Erythroblast (primary cell): ENCODE data around the gene CFAP52.
"Not testable (repeated sequence)": the region's sequence is repeated elsewhere in the genome, so short reads cannot be mapped to it uniquely, and the experiment has no call there.

Experiments used
- DNase-seq, 2 experiments: peaks; one replicate each; lab custom pipeline; 2025; lab: John Stamatoyannopoulos, UW
- GATA1 ChIP-seq: IDR thresholded peaks from 2 replicates; pipeline ENCODE4 v1.6.1; 2011; ENCODE audit warnings: low read depth, mild to moderate bottlenecking, control low read depth, low read length, moderate library complexity
- POLR2A ChIP-seq: IDR thresholded peaks from 2 replicates; pipeline ENCODE4 v1.6.1; 2011; ENCODE audit warnings: mild to moderate bottlenecking, low read length

Gene CFAP52

DNA sequence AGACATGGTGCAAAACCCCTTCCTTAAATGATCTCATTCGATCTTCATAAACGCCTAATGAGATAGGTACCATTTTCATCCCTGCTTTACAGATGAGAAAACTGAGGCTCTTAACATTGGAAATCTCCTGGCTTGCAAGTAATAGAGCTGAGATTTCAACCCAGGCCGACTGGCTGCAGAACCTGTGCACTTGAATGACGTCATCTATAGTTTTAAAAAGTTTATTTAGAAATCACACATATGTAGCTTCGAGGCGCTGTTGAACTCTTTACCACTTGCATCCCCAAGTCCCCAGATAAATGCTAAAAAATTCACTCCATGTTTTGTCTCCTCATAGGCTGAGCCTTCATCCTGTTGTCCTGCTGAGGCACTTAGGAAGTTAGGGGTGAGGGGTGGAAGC lies 30.0 kb downstream of the CFAP52 start:
- DNase-seq: no peak
- TF ChIP-seq POLR2A (no peak), GATA1 (no peak)

DNA sequence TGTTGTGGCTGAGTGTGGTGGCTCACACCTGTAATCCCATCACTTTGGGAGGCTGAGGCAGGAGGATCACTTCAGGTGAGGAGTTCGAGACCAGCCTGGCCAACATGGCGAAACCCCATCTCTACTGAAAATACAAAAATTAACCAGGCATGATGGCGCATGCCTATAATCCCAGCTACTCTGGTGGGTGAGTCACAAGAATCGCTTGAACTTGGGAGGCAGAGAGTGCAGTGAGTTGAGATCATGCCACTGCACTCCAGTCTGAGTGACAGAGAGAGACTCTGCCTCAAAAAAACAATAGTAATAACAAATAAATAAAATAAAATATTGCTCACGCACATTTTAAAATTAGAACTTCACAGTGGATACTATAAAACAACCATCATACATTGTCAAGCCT lies 30.6 kb downstream of the CFAP52 start:
- not testable (repeated sequence) for DNase-seq

DNA sequence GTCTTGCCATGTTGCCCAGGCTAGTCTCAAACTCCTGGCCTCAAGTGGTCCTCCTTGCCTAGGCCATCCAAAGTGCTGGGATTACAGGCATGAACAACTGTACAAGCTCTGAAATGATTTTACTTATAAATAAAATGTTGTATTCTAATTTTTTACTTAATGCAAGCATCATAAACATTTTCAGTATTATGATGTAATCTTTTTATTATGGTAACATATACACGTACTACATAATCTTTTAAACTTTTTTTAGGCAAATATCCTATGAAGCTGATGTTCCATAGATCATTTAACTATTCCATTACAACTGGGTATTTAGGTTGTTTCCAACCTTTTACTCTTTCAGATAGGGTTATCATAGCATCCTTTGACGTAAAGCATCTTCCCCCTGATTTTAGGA lies 35.1 kb downstream of the CFAP52 start:
- no peak for DNase-seq
- TF ChIP-seq POLR2A (no peak), GATA1 (no peak)

DNA sequence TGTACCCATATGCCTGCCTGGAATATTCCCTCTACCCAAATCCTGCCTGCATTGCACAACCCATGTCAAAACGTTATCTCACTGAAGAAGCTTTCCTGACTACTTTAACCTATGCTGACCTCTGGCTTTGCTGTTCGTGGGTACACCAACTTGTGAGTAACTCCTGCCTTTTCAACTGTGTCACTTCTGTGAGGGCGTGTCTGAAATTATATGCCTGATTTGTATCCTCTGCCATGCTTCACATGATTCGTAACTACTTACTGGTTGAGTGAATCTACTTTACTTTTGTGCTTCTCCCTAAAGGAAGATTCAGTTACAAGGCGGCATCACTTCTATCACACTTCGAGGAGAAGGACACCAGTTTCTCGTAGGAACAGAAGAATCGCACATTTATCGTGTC lies 35.6 kb downstream of the CFAP52 start:
- DNase-seq: no peak
- TF ChIP-seq POLR2A (no peak), GATA1 (no peak)

DNA sequence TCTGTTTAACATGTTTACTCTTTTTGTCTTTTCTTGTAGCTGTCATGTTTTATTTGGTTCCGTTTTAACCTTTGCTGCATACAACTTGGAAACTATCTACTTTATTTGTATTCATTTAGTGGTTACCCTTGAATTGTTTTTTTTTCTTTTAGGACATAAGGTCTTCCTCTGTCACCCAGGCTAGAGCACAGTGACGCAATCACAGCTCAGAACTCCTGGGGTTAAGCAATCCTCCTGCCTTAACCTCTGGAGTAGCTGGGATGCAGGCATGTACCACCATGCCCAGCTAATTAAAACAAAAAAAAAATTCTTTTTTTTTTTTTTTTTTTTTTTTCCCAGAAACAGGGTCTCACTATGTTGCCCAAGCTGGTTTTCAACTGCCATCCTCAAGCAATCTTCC lies 39.0 kb downstream of the CFAP52 start:
- no peak for TF ChIP-seq POLR2A
- no peak for TF ChIP-seq GATA1
- DNase-seq: no peak

DNA sequence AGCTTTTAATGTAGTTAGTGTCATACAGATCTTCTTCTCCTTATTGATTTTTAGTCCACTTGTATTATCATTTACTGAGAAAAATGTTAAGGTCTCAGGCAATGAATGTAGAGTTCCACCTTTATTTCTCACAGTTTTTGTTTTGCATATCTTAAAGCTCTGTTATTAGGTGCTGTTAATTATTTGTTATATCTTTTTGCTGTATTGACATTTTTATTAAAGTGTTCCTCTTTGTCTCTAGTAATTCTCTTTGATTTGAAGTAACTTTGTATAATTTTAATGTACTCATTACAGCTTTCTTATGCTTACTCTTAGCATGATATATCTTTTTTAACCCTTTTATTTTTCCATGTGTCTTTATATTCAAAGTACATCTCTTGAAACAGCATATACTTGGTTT lies 46.5 kb downstream of the CFAP52 start:
- TF ChIP-seq POLR2A: no peak
- TF ChIP-seq GATA1: no peak

DNA sequence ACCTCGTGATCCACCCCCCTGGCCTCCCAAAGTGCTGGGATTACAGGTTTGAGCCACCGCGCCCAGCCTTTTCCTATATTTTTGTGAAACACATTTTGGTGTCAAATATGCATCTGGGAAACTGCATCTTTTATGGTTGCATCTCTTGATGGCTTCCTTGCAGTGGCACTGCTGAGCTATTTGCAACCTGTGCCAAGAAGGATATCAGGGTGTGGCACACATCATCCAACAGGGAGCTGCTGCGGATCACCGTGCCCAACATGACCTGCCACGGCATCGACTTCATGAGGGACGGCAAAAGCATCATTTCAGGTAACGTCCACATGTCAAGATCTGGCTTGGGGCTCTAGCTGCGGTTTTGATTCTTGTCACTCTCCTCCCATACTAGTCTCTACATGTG lies 52.1 kb downstream of the CFAP52 start:
- TF ChIP-seq POLR2A: no peak
- TF ChIP-seq GATA1: no peak
- DNase-seq: no peak

More for the DNA sequence above, 46.5 kb downstream of the CFAP52 start:
- DNase-seq: no peak

DNA sequence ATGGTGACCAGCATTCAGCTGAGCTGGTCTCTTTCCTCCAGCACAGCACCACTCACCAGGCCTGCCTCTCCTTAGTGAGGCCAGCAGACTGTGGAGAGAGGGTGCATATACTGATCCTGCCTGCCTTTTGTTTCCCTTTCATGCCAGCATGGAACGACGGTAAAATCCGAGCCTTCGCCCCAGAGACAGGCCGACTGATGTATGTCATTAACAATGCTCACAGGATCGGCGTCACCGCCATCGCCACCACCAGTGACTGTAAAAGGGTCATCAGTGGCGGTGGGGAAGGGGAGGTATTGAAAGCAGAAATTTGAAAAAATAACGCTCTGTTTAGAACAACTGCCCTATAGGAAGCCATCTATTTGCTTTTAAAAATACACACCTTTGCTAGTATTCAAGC lies 56.3 kb downstream of the CFAP52 start:
- no peak for DNase-seq
- no peak for TF ChIP-seq POLR2A
- no peak for TF ChIP-seq GATA1

DNA sequence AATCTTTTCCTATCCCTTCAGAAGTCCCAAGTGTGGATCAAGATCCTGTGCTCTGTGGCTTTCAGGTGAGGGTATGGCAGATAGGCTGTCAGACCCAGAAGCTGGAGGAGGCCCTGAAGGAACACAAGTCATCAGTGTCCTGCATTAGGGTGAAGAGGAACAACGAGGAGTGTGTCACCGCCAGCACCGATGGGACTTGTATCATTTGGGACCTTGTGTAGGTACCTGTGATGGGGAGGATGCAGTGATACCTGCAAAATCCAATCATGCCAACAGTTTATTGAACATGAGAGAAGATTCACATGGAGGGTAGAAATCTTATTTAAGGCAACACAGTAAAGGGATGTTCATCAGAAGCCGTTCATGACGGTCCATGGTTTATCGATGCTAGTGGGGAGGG lies 58.9 kb downstream of the CFAP52 start:
- TF ChIP-seq GATA1 (no peak), POLR2A (no peak)
- no peak for DNase-seq

DNA sequence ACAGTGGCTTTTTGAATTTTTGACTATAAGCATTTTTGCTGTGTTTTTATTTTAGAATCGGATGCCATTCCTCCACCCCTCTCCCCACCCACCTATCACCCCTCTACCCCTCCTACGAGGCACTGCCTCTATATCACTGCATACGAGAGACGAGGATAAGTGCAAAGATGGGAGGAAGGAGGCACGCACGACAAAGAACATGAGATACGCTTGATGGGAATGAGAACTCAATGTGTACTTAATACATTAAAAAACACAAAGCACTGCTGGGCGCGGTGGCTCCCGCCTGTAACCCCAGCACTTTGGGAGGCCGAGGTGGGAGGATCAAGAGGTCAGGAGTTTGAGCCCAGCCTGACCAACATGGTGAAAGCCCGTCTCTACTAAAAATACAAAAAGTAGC lies 60.1 kb downstream of the CFAP52 start:
- TF ChIP-seq GATA1 (no peak), POLR2A (no peak)
- DNase-seq: no peak

DNA sequence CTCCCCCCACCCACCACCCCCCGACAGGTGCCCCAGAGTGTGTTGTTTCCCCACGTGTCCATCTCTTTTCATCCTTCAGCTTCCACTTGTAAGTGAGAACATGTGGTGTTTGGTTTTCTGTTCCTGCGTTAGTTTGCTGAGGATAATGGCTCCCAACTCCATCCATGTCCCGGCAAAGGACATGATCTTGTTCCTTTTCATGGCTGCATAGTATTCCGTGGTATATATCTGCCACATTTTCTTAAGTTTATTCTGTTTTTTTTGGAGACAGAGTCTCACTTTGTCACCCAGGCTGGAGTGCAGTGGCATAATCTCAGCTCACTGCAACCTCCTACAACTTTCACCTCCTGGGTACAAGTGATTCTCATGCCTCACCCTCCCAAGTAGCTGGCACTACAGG lies 63.9 kb downstream of the CFAP52 start:
- not testable (repeated sequence) for DNase-seq

DNA sequence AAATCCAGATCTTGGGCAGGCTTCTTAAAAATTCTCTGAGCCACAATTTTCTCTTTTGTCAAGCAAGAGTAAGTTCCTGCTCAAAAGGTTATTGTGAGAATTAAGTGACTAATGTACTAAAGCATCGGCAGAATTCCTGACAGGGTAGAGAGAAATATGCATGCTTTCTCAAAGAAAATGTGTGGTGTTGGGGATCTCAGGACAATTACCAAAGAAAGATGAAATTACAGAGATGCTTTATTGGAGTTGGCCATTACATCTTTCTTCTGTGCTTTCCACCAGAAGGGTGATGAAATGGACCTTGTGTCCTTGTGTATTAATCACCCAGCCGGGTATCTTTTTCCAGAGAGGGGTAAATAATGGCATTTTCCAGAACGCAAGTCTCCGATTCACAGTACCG lies 67.2 kb downstream of the CFAP52 start:
- no peak for TF ChIP-seq POLR2A
- TF ChIP-seq GATA1: no peak
- DNase-seq: no peak

DNA sequence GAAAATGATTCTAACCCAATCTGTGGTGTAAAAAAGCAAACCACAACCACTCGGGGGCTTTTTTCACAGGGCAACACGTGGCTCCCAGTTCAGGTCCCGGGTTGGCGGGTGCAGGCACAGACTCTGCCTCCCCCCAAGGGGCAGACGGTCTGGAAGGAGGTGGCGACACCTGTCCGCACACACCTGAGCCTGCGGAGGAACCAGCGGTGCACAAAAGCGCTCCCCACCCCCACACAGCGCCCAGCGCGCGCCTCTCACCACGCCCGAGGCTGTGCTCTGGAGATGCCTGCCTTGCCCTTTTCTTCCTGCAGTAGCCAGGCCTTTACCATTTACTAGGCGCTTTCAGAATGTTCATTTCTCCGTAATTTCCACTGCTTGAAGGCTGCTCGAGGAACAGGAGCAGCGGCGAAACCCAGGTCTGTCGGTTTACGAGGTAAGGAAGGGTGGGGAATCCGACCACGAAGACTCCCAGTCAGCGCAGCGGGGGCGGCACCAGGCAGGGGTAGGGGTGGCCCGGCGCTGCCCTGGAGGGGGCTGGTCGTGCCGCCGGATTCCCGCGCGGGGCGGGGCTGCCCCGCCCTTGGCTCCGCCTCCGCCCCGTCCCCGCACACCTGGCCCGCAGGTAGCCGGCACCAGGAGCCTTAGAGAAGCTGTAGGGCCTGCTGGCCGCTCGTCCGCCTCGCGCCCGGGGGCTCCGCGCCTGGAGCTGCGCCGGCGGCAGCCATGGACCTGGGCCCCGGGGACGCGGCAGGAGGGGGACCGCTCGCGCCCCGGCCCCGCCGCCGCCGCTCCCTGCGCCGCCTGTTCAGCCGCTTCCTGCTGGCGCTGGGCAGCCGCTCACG lies 68.7 kb downstream of the CFAP52 start, which contains the start of gene USP43:
TSS of gene USP43 (plus strand) at position 608 of the 842 bp plus-strand sequence. CDS start at position 724, 116 bp downstream.
- peak; percentile 31 to 38 for DNase-seq

DNA sequence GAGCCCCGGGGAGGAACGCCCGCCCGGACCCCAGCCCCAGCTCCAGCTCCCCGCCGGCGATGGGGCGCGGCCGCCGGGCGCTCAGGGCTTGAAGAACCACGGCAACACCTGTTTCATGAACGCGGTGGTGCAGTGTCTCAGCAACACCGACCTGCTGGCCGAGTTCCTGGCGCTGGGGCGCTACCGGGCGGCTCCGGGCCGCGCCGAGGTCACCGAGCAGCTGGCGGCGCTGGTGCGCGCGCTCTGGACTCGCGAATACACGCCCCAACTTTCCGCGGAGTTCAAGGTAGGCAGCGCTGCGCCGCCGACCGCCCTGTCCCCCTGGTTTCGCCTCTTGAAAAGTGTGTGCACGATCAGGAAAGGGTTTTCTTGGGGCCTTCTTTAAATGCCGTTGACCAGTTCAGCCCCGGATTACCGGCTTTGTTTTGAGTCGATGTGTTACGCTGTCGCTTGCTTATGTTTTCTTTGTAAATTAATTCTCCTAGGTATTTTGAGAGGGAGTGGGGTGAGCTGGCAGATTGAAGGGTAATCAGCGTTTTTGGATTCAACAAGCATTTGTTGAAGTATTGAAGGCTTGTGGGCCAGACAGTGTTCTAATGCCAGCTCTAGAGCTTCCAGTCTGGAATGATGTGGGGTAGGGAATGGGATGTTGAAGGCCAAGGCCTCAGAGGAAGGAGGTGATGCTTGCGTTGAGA lies 69.6 kb downstream of the CFAP52 start:
- DNase-seq: peak; percentile 47 to 57
- TF ChIP-seq POLR2A (no peak), GATA1 (no peak)

More for the DNA sequence above, 68.7 kb downstream of the CFAP52 start, which contains the start of gene USP43:
- no peak for TF ChIP-seq POLR2A
- TF ChIP-seq GATA1: no peak

DNA sequence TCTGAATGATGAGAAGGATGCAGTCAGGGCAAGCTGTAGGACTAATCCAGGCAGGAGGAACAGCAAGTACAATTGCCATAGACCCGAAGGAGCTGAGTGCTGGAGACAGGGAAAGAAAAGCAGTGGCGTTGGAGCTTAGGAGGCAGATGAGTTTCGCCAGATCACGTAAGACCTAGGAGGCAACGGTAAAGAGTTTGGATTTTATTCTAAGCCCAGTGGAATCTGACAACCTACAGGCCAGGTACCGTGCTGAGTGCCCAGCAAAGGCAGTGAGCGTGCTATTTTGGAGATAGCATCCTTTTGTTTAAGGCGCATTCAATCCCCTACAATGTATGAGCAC lies 70.1 kb downstream of the CFAP52 start:
- no peak for DNase-seq
- TF ChIP-seq GATA1 (no peak), POLR2A (no peak)

DNA sequence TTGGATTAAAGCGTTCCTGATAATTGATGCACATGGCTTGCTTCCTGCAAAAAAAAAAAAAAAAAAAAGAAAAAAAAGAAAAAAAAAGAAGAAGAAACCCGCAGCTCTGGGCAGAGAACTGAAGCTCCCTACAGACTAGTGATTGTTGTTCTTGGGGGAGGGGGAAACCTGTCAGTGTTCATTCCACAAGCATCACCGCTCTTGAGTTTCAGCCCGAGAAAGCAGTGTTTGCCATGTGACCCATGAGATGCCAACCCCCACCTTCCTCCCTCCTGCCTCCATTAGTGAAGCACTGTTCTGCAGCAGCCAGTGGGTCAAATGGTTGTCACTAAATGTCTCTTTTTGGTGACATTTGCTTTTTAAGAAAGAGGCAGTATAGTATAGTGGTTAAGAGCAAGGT lies 70.6 kb downstream of the CFAP52 start:
- TF ChIP-seq GATA1 (no peak), POLR2A (no peak)
- DNase-seq: no peak
